HL-60/S4 (cell line): ENCODE results near the gene APEH.

Source experiments
- in situ Hi-C: fragments of 300-500 bp; cut with MboI; formaldehyde crosslinking; loops from 2 replicates; pipeline ENCODE4 v1.14.3; 2022; ENCODE audit warnings: low sequenced_read_pairs

APEH gene

GRCh38 chr3:49650177-49650576 is 24.0 kb upstream of the APEH start:
- in situ Hi-C loops, result loop anchor here (25.0 kb wide), 1 partner anchor 113 kb away; no protein-coding TSS in a partner anchor

GRCh38 chr3:49650637-49651036 is 23.5 kb upstream of the APEH start:
- in situ Hi-C loops, result loop anchor here (25.0 kb wide), 1 partner anchor 113 kb away; no protein-coding TSS in a partner anchor

DNA sequence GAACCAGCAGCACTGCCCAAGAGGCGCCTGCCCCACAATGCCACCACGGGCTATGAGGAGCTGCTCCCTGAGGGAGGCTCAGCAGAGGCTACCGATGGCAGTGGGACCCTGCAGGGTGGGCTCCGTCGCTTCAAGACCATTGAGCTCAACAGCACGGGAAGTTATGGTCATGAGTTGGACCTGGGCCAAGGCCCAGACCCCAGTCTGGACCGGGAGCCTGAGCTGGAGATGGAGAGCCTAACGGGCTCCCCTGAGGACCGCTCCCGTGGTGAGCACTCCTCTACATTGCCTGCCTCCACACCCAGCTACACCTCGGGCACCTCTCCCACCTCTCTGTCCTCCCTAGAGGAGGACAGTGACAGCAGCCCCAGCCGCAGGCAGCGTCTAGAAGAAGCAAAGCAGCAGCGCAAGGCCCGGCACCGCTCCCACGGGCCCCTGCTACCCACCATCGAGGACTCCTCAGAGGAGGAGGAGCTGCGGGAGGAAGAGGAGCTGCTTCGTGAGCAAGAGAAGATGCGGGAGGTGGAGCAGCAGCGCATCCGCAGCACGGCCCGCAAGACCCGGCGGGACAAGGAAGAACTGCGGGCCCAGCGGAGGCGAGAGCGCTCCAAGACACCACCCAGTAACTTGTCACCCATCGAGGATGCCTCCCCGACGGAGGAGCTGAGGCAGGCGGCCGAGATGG is 21.8 kb upstream of the APEH start:
- in situ Hi-C loops, result loop anchor here (25.0 kb wide), 1 partner anchor 115 kb away; no protein-coding TSS in a partner anchor

DNA sequence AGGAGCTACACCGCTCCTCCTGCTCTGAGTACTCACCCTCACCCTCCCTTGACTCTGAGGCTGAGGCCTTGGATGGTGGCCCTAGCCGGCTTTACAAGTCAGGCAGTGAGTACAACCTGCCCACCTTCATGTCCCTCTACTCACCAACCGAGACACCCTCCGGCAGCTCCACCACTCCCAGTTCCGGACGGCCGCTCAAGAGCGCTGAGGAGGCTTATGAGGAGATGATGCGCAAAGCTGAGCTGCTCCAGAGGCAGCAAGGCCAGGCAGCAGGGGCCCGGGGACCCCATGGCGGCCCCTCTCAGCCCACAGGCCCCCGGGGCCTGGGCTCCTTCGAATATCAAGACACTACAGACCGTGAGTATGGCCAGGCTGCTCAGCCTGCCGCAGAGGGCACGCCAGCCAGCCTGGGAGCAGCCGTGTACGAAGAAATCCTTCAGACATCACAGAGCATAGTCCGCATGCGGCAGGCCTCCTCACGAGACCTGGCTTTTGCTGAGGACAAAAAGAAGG is 21.2 kb upstream of the APEH start:
- in situ Hi-C loops, result loop anchor here (25.0 kb wide), 1 partner anchor 116 kb away; no protein-coding TSS in a partner anchor

GRCh38 chr3:49653621-49654020 is 20.5 kb upstream of the APEH start:
- in situ Hi-C loops, result loop anchor here (25.0 kb wide), 1 partner anchor 116 kb away; no protein-coding TSS in a partner anchor

DNA sequence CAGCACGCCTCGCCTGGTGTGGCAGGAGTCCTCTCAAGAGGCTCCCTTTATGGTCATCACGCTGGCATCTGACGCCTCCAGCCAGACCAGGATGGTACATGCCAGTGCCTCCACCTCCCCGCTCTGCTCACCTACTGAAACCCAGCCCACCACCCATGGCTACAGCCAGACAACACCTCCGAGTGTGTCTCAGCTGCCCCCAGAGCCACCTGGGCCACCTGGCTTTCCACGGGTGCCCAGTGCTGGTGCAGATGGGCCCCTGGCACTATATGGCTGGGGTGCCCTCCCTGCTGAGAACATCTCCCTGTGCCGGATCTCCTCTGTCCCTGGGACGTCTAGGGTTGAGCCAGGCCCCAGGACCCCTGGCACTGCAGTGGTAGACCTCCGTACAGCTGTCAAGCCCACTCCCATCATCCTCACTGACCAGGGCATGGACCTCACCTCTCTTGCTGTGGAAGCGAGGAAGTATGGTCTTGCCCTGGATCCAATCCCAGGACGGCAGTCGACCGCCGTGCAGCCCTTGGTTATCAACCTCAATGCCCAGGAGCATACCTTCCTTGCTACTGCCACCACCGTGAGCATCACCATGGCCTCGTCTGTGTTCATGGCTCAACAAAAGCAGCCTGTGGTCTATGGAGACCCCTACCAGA is 19.9 kb upstream of the APEH start:
- in situ Hi-C loops, result loop anchor here (25.0 kb wide), 1 partner anchor 117 kb away; no protein-coding TSS in a partner anchor

GRCh38 chr3:49654955-49655556 is 19.1 kb upstream of the APEH start:
- in situ Hi-C loops, result loop anchor here (25.0 kb wide), 1 partner anchor 118 kb away; no protein-coding TSS in a partner anchor

GRCh38 chr3:49655731-49656285 is 18.3 kb upstream of the APEH start:
- in situ Hi-C loops, result loop anchor here (25.0 kb wide), 1 partner anchor 119 kb away; no protein-coding TSS in a partner anchor

DNA sequence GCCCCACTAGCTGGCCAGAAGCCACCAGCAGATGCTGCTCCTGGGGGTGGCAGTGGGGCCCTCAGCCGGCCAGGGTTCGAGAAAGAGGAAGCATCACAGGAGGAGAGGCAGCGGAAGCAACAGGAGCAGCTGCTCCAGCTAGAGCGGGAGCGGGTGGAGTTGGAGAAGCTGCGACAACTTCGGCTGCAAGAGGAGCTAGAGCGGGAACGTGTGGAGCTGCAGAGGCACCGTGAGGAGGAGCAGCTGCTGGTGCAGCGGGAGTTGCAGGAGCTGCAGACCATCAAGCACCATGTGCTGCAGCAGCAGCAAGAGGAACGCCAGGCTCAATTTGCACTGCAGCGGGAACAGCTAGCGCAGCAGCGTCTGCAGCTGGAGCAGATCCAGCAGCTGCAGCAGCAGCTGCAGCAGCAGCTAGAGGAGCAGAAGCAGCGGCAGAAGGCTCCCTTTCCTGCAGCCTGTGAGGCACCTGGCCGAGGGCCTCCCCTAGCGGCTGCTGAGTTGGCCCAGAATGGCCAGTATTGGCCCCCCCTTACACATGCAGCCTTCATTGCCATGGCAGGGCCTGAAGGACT is 17.5 kb upstream of the APEH start:
- in situ Hi-C loops, result loop anchor here (25.0 kb wide), 1 partner anchor 119 kb away; no protein-coding TSS in a partner anchor

DNA sequence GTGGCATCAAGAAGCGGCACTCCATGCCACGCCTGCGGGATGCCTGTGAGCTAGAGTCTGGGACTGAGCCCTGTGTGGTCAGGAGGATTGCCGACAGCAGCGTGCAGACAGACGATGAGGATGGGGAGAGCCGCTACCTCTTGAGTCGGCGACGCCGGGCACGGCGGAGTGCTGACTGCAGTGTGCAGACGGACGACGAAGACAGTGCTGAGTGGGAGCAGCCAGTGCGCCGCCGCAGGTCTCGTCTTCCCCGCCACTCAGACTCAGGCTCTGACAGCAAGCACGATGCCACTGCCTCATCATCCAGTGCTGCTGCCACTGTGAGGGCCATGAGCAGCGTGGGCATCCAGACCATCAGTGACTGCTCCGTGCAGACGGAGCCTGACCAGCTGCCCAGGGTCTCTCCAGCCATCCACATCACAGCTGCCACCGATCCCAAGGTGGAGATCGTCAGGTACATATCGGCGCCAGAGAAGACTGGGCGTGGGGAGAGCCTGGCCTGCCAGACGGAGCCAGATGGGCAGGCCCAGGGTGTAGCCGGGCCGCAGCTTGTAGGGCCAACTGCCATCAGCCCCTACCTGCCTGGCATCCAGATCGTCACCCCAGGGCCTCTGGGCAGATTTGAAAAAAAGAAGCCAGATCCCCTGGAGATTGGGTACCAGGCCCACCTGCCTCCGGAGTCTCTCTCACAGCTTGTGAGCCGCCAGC is 16.8 kb upstream of the APEH start:
- in situ Hi-C loops, result loop anchor here (25.0 kb wide), 1 partner anchor 120 kb away; no protein-coding TSS in a partner anchor

GRCh38 chr3:49658711-49659110 is 15.4 kb upstream of the APEH start:
- in situ Hi-C loops, result loop anchor here (25.0 kb wide), 1 partner anchor 121 kb away; no protein-coding TSS in a partner anchor

GRCh38 chr3:49659756-49660155 is 14.4 kb upstream of the APEH start:
- in situ Hi-C loops, result loop anchor here (25.0 kb wide), 1 partner anchor 122 kb away; no protein-coding TSS in a partner anchor

DNA sequence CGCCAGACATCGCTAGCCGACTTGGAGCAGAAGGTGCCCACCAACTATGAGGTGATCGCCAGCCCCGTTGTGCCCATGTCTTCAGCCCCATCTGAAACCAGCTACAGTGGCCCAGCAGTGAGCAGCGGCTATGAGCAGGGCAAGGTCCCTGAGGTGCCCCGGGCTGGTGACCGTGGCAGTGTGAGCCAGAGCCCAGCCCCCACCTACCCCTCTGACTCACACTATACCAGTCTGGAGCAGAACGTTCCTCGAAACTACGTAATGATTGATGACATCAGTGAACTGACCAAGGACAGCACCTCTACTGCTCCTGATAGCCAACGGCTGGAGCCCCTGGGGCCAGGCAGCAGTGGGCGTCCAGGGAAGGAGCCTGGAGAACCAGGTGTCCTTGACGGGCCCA is 12.9 kb upstream of the APEH start:
- in situ Hi-C loops, result loop anchor here (25.0 kb wide), 1 partner anchor 124 kb away; no protein-coding TSS in a partner anchor

GRCh38 chr3:49662021-49662420 is 12.1 kb upstream of the APEH start:
- in situ Hi-C loops, result loop anchor here (25.0 kb wide), 1 partner anchor 125 kb away; no protein-coding TSS in a partner anchor

GRCh38 chr3:49662720-49663413 is 11.3 kb upstream of the APEH start:
- in situ Hi-C loops, result loop anchor here (25.0 kb wide), 1 partner anchor 126 kb away; no protein-coding TSS in a partner anchor

- in situ Hi-C loops, result loop anchor here (25.0 kb wide), 1 partner anchor 127 kb away; no protein-coding TSS in a partner anchor
These were observed 10.3 kb upstream of the APEH start for GRCh38 chr3:49663831-49664230.

DNA sequence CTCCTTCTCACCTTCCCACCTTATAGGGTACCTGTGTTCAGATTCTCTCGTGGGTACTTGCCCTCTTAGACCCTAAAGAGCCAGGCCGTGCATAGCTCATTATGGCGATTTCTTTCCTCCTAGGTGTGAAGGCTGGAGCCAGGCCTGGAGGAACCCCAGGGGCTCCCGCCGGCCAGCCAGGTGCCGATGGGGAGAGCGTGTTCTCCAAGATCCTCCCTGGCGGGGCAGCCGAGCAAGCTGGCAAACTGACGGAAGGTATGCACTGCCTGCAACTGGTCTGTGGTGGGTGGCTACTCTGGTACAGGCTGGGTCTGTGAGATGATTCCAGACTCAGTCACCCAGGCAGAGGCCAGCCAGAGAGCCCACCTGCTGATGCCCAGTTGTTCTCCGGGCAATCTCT is 9.9 kb upstream of the APEH start:
- in situ Hi-C loops, result loop anchor here (25.0 kb wide), 1 partner anchor 127 kb away; no protein-coding TSS in a partner anchor

GRCh38 chr3:49665822-49666519 is 8.2 kb upstream of the APEH start:
- in situ Hi-C loops, result loop anchor here (25.0 kb wide), 1 partner anchor 129 kb away; no protein-coding TSS in a partner anchor
